CD4-positive, CD25-positive, alpha-beta regulatory T cell (primary cell): ENCODE data around the gene LGI2. TPM values are rescaled to one million over a fixed set of nuclear protein-coding genes. Genes with fewer than 3 reads are reported as not detected.
"Not testable (repeated sequence)": the region's sequence is repeated elsewhere in the genome, so short reads cannot be mapped to it uniquely, and the experiment has no call there.

Experiments
- ATAC-seq, 2 donors: fragments of 150-1000 bp; cut with Tn5 transposase; one replicate each; pipeline ENCODE4 v1.10.0; 2021; ENCODE audit warnings: low read depth in 2 of 2, moderate number of reproducible peaks in 2 of 2, moderate library complexity in 1 of 2
- DNase-seq, 3 donors: peaks; one replicate each; pipeline versions ENCODE4 v3.0.0 to v3.0.0-alpha.2; 2012 to 2022; ENCODE audit warnings: mixed read lengths in 1 of 3
- H3K27ac ChIP-seq: one replicate; pipeline ENCODE4 v1.7.0; 2013; ENCODE audit warnings: mild to moderate bottlenecking, low read length; ENCODE audit not compliant: insufficient read depth, poor library complexity, severe bottlenecking
- H3K27me3 ChIP-seq: one replicate; pipeline ENCODE4 v1.7.0; 2013; ENCODE audit warnings: low read length; ENCODE audit not compliant: control insufficient read depth, insufficient read depth
- H3K36me3 ChIP-seq: one replicate; pipeline ENCODE4 v1.7.0; 2013; ENCODE audit warnings: mild to moderate bottlenecking, low read length, moderate library complexity; ENCODE audit not compliant: control insufficient read depth, insufficient read depth
- H3K4me1 ChIP-seq: 2 replicates; pipeline ENCODE4 v1.7.0; 2013; ENCODE audit warnings: mild to moderate bottlenecking, low read length; ENCODE audit not compliant: insufficient read depth, control insufficient read depth, poor library complexity, severe bottlenecking
- H3K4me3 ChIP-seq: one replicate; pipeline ENCODE4 v1.7.0; 2013; ENCODE audit warnings: low read depth, mild to moderate bottlenecking, low read length, moderate library complexity
- H3K9me3 ChIP-seq, 2 experiments: 1 replicate in 1 of 2; 2 replicates in 1 of 2; pipeline ENCODE4 v1.7.0; 2013; ENCODE audit warnings: low read length in 2 of 2, mild to moderate bottlenecking in 1 of 2, moderate library complexity in 1 of 2; ENCODE audit not compliant: control insufficient read depth in 2 of 2
- H3K27ac Mint-ChIP-seq, 3 donors: one replicate each; pipeline ENCODE4 v1.8.0; 2020 to 2022; ENCODE audit warnings: mild to moderate bottlenecking in 3 of 3, mixed read lengths in 3 of 3, moderate library complexity in 2 of 3
- H3K27me3 Mint-ChIP-seq: one replicate; pipeline ENCODE4 v1.8.0; 2022; ENCODE audit warnings: mild to moderate bottlenecking, mixed read lengths
- H3K36me3 Mint-ChIP-seq: one replicate; pipeline ENCODE4 v1.8.0; 2020; ENCODE audit warnings: mixed read lengths
- H3K4me1 Mint-ChIP-seq, 4 donors: one replicate each; pipeline ENCODE4 v1.8.0; 2020 to 2022; ENCODE audit warnings: mixed read lengths in 4 of 4, mild to moderate bottlenecking in 1 of 4
- H3K4me3 Mint-ChIP-seq, 4 donors: one replicate each; pipeline ENCODE4 v1.8.0; 2020 to 2022; ENCODE audit warnings: mild to moderate bottlenecking in 4 of 4, mixed read lengths in 4 of 4, moderate library complexity in 3 of 4
- H3K9me3 Mint-ChIP-seq, 7 donors: one replicate each; pipeline ENCODE4 v1.8.0; 2020 to 2022; ENCODE audit warnings: mixed read lengths in 7 of 7, mild to moderate bottlenecking in 3 of 7, moderate library complexity in 2 of 7
- polyA plus RNA-seq, 4 donors: library from polyadenylated mRNA; unstranded; fragments of 300-500 nt; fragmentation: Illumina TruSeq; gene quantifications; one replicate each; pipeline ENCODE4 v1.2.3, GENCODE V29; 2021
- total RNA-seq: library from RNA; stranded (reverse); gene quantifications from one replicate; pipeline ENCODE4 v1.2.3, GENCODE V29; 2022

LGI2 gene
- total and polyA plus RNA-seq, 5 donors from 2014 or later = not detected

DNA sequence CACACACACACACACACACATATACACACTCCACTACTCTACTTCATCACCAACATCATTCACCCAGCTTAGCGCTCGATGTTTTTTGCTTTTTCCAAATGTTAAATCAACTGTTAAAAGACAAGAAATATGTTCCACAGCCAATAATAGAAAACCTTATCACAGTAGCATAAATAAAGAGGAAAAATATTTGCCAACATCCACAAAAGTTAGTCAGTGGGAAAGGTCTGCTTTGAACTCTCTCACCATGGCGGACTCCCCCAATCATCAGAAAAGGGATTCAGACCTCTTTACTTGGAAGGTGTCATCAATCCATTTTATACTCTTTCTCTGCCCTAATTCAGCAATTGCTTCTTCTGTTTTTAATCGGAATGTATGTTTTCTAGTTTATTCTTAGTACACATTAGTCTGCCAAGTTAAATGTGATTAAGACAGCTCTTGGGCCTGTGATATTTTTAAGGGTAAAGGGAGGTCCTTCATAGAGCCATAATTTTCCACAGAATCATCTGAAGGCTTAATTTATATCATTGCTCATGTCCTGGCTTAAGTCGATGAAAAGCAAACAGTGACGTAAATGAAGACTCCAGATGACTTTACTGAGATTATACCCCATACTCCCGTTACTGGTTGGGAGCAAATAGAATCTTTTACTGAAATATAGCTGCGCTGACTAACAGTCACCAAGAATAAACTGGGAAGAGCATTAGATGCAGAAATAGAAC lies 29.7 kb upstream of the LGI2 start:
- Mint-ChIP-seq H3K27me3 (peaks cover 15% of the 10 kb centered on the region), H3K36me3 (no peaks in the 10 kb centered on the region), H3K27ac (no peak overlapping the region), H3K4me1 (no peaks in the 10 kb centered on the region), H3K9me3 (peaks cover 0 to 1% (median 0%) of the 10 kb centered on the region in 7 donors), H3K4me3 (no peak overlapping the region)
- H3K9me3 ChIP-seq = no peaks in the 10 kb centered on the region
- no peak overlapping the region for H3K4me3 ChIP-seq
- no peak overlapping the region for H3K27ac ChIP-seq
- H3K4me1 ChIP-seq = no peaks in the 10 kb centered on the region
- DNase-seq (no peak), ATAC-seq (no peak)
- H3K27me3 ChIP-seq = peaks cover 2% of the 10 kb centered on the region
- no peaks in the 10 kb centered on the region for H3K36me3 ChIP-seq

DNA sequence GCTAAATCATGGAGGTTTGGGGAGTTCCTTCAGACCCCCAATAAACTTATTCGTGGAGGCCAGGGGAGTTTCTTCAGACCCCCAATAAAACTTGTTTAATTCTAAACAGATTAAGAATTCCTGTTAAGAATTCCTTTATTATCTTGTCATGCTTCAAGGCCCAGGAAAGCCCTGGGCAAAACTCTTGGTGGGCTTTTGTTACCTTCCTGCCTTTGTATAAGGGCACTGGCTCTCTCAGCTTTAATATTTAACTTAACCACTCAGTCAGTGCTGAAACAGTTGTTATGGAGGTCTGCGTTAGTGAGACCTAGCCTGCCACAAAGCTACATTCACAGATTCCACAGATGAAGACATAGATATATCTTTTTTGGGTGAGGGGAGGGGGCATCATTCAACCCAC lies 29.0 kb upstream of the LGI2 start:
- H3K27me3 ChIP-seq = peaks cover 2% of the 10 kb centered on the region
- no peak overlapping the region for H3K4me3 ChIP-seq
- Mint-ChIP-seq H3K4me3 (no peak overlapping the region), H3K27ac (no peak overlapping the region), H3K27me3 (peaks cover 20% of the 10 kb centered on the region), H3K36me3 (no peaks in the 10 kb centered on the region), H3K4me1 (no peaks in the 10 kb centered on the region), H3K9me3 (peaks cover 0 to 1% (median 0%) of the 10 kb centered on the region in 7 donors)
- no peaks in the 10 kb centered on the region for H3K9me3 ChIP-seq
- no peak for DNase-seq
- no peaks in the 10 kb centered on the region for H3K36me3 ChIP-seq
- H3K4me1 ChIP-seq = no peaks in the 10 kb centered on the region
- no peak for ATAC-seq
- no peak overlapping the region for H3K27ac ChIP-seq

DNA sequence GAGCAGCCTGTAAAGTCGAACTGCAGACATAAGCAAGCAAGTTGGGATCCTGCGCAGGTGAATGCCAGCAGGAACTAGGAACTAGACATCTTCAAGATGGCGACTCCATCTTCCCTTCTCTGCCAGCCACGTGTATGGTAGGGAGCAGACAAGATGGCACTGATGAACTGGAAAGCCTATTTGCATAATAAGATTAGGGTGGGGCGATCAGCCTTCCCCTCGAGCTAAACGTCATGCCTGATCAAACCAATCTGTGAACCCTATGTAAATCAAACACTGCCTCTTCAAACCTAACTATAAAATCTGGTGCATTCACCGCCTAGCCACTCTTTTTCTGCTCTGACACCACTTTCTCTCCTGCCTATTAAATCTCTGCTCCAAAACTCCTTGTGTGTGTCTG lies 28.1 kb upstream of the LGI2 start:
- Mint-ChIP-seq H3K27me3 (peaks cover 22% of the 10 kb centered on the region), H3K4me1 (no peaks in the 10 kb centered on the region), H3K27ac (no peak overlapping the region), H3K9me3 (peaks cover 0 to 1% (median 0%) of the 10 kb centered on the region in 7 donors), H3K36me3 (no peaks in the 10 kb centered on the region), H3K4me3 (no peak overlapping the region)
- Histone ChIP-seq H3K27me3 (peaks cover 2% of the 10 kb centered on the region), H3K4me3 (no peak overlapping the region), H3K36me3 (no peaks in the 10 kb centered on the region), H3K4me1 (no peaks in the 10 kb centered on the region), H3K9me3 (no peaks in the 10 kb centered on the region), H3K27ac (no peak overlapping the region)
- ATAC-seq (no peak), DNase-seq (no peak)

DNA sequence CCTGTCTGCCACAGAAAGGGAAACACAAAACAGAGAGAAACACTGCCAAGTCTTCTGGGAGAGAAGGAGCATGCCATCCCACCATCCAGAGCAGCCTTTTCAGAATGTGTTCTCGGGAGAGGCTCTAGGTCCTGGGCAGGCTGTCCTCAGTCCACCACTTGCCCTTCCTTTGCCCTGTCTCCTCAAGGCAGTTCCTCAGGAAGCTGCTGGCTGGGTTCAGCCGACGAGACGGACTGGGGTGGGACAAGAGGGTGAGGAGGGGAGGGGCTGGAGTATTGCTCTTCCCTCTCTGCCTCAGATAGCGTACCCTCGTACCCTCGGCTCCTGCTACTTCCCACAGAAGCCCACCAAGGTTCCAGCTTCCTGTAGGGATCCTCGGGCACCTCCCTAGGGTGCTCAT lies 26.6 kb upstream of the LGI2 start:
- H3K4me3 Mint-ChIP-seq = no peak overlapping the region
- DNase-seq (no peak), ATAC-seq (no peak)
- H3K36me3 ChIP-seq = no peaks in the 10 kb centered on the region
- H3K9me3 ChIP-seq = no peaks in the 10 kb centered on the region
- H3K9me3 Mint-ChIP-seq = peaks cover 0 to 1% (median 0%) of the 10 kb centered on the region in 7 donors
- no peak overlapping the region for H3K4me3 ChIP-seq
- H3K27me3 ChIP-seq = no peaks in the 10 kb centered on the region
- no peaks in the 10 kb centered on the region for H3K4me1 Mint-ChIP-seq
- no peaks in the 10 kb centered on the region for H3K36me3 Mint-ChIP-seq
- H3K4me1 ChIP-seq = no peaks in the 10 kb centered on the region
- peaks cover 23% of the 10 kb centered on the region for H3K27me3 Mint-ChIP-seq
- H3K27ac Mint-ChIP-seq = no peak overlapping the region
- H3K27ac ChIP-seq = no peak overlapping the region

DNA sequence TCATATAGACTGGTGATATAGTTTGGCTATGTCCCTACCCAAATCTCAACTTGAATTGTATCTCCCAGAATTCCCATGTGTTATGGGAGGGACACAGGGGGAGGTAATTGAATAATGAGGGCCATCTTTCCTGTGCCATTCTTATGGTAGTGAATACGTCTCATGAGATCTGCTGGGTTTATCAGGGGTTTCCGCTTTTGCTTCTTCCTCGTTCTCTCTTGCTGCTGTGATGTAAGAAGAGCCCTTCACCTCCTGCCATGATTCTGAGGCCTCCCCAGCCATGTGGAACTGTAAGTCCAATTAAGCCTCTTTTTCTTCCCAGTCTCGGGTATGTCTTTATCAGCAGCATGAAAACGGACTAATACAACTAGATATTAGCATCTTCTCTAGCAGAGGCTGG lies 21.3 kb upstream of the LGI2 start:
- not testable (repeated sequence) for ATAC-seq, H3K9me3 ChIP-seq, H3K4me3 Mint-ChIP-seq, H3K4me3 ChIP-seq, DNase-seq, H3K4me1 ChIP-seq, H3K36me3 Mint-ChIP-seq, H3K9me3 Mint-ChIP-seq, H3K27ac Mint-ChIP-seq, H3K27ac ChIP-seq, H3K36me3 ChIP-seq, H3K27me3 ChIP-seq, H3K4me1 Mint-ChIP-seq
- peaks cover 23% of the 10 kb centered on the region for H3K27me3 Mint-ChIP-seq

DNA sequence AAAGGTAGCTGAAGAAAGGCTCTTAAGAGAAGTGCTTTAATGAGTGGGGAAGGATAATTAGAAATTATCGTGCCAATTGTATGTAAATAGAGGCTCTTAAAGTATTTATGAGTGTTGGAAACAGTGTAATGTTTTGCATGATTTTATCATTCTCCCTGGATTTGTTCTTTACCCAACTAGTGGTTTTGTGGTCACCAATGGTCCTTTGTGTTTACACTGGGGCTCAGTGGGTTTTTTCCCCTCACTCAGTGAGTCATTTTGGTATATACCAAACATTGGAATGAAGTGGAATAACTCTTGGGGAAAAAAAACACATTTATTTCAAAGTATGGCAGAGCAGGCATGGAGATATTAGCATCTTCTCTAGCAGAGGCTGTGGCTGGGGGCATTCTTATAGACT lies 20.8 kb upstream of the LGI2 start:
- no peak overlapping the region for H3K4me3 Mint-ChIP-seq
- H3K9me3 Mint-ChIP-seq = peaks cover 0 to 1% (median 0%) of the 10 kb centered on the region in 7 donors
- peaks cover 23% of the 10 kb centered on the region for H3K27me3 Mint-ChIP-seq
- DNase-seq = no peak
- H3K27me3 ChIP-seq = no peaks in the 10 kb centered on the region
- no peaks in the 10 kb centered on the region for H3K9me3 ChIP-seq
- H3K4me3 ChIP-seq = no peak overlapping the region
- H3K4me1 ChIP-seq = no peaks in the 10 kb centered on the region
- no peak overlapping the region for H3K27ac Mint-ChIP-seq
- H3K36me3 ChIP-seq = no peaks in the 10 kb centered on the region
- H3K27ac ChIP-seq = no peak overlapping the region
- H3K4me1 Mint-ChIP-seq = no peaks in the 10 kb centered on the region
- no peaks in the 10 kb centered on the region for H3K36me3 Mint-ChIP-seq
- no peak for ATAC-seq

DNA sequence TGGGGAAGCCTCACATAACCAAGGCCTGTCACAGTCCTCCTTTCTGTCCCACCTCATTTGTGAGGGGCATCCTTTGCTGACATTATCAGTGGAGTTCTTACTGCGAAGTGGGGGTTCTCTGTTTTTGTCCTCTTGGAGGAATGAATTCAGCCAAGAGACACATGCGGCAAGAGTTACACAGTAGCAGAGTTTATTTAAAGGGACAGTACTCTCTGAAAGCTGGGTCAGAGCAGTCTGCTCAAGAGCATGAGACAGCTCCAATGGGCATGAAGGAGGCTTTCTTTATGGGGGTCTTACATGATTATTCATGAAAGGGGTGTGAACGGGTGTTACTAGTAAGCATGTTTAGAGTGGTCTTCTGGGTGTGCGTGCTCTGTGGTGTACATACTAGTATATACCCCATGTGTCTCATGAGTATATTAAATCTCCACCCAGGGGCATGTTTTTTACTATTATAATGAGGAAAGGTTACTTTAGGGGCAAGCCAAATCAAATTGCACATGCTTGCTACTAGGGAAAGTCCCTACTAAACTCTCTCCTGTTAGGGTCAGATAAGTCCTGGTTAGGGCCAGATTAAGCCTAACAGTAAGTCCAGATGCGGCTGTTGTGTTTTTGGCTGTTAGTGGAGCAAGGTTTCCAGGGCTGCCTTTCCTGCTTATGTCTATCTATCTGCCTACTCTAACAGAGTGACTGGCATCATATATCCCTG lies 19.8 kb upstream of the LGI2 start:
- no peak for DNase-seq
- Mint-ChIP-seq H3K36me3 (no peaks in the 10 kb centered on the region), H3K27me3 (peaks cover 19% of the 10 kb centered on the region), H3K9me3 (peaks cover 0 to 1% (median 0%) of the 10 kb centered on the region in 7 donors), H3K27ac (no peak overlapping the region), H3K4me3 (no peak overlapping the region), H3K4me1 (no peaks in the 10 kb centered on the region)
- no peaks in the 10 kb centered on the region for H3K9me3 ChIP-seq
- no peaks in the 10 kb centered on the region for H3K27me3 ChIP-seq
- no peak for ATAC-seq
- H3K36me3 ChIP-seq = no peaks in the 10 kb centered on the region
- H3K4me1 ChIP-seq = no peaks in the 10 kb centered on the region
- H3K27ac ChIP-seq = no peak overlapping the region
- no peak overlapping the region for H3K4me3 ChIP-seq

DNA sequence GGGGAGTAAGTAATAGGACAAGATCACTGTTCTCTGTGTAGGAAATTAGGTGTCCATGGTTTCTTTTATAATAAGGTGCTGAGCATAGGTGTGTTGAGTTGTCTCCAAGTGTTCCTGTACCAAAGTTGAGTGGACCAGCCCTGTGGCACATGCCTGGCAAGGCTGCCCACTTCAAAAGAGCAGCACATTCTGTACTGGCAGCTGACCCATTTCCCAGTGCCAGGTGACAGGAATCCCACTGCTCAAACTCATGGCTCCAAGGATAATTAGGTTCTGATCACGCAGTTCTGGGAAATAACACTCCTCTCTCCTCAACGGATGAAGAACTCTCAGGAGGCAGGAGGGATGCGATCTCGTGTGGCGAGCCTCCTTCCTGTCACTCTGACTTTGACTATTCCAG lies 12.8 kb upstream of the LGI2 start:
- H3K36me3 Mint-ChIP-seq = no peaks in the 10 kb centered on the region
- H3K27me3 Mint-ChIP-seq = peaks cover 7% of the 10 kb centered on the region
- Histone ChIP-seq H3K27ac (no peak overlapping the region), H3K36me3 (no peaks in the 10 kb centered on the region), H3K4me3 (no peak overlapping the region), H3K27me3 (no peaks in the 10 kb centered on the region), H3K4me1 (no peaks in the 10 kb centered on the region), H3K9me3 (no peaks in the 10 kb centered on the region)
- no peaks in the 10 kb centered on the region for H3K4me1 Mint-ChIP-seq
- H3K4me3 Mint-ChIP-seq = no peak overlapping the region
- ATAC-seq (no peak), DNase-seq (no peak)
- peaks cover 0 to 1% (median 0%) of the 10 kb centered on the region in 7 donors for H3K9me3 Mint-ChIP-seq
- H3K27ac Mint-ChIP-seq = no peak overlapping the region
